Measurements from ENCODE around the gene CAMK2B.

CAMK2B gene

GRCh38 chr7:44276571-44277221 lies 48.7 kb downstream of the CAMK2B start:
- H3K4me3 ChIP-seq (ENCODE audit: low read depth, low read length): no peak overlapping the region
- no peak for DNase-seq (ENCODE audit: low read depth)
- TF ChIP-seq CTCF (IDR thresholded peaks at IDR 0.05; ENCODE audit: control insufficient read depth, extremely low read depth, insufficient read depth): no peak

- TF ChIP-seq CTCF (IDR thresholded peaks at IDR 0.05; ENCODE audit: control insufficient read depth, extremely low read depth, insufficient read depth): no peak
- no peak for DNase-seq (ENCODE audit: low read depth)
- no peak overlapping the region for H3K4me3 ChIP-seq (ENCODE audit: low read depth, low read length)
Measured at GRCh38 chr7:44275957-44276570, 49.3 kb downstream of the CAMK2B start.

DNA sequence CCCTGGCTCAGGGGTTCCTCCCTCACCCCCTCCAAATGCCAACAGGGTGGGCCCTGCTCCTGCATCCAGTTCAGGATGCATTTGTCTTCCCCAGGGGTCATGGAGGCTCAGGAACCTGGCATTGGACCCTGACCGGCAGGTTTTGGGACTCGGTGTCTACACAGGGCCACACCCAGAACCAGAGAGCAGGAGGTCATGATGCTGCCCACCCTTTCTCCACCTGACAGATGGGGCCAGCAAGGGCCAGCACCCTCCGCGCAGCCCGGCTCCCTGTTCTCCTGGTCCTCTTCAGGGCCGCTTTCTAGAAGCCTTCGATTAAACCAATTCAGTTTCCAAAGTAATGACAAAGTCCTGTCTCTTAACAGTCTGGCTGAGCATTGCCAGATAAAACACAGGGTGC lies 50.2 kb downstream of the CAMK2B start:
- H3K4me3 ChIP-seq (ENCODE audit: low read depth, low read length): no peak overlapping the region
- no peak for TF ChIP-seq CTCF (IDR thresholded peaks at IDR 0.05; ENCODE audit: control insufficient read depth, extremely low read depth, insufficient read depth)
- DNase-seq (ENCODE audit: low read depth): no peak

GRCh38 chr7:44274623-44274975 lies 50.8 kb downstream of the CAMK2B start:
- no peak for DNase-seq (ENCODE audit: low read depth)
- H3K4me3 ChIP-seq (ENCODE audit: low read depth, low read length): no peak overlapping the region
- no peak for TF ChIP-seq CTCF (IDR thresholded peaks at IDR 0.05; ENCODE audit: control insufficient read depth, extremely low read depth, insufficient read depth)

DNA sequence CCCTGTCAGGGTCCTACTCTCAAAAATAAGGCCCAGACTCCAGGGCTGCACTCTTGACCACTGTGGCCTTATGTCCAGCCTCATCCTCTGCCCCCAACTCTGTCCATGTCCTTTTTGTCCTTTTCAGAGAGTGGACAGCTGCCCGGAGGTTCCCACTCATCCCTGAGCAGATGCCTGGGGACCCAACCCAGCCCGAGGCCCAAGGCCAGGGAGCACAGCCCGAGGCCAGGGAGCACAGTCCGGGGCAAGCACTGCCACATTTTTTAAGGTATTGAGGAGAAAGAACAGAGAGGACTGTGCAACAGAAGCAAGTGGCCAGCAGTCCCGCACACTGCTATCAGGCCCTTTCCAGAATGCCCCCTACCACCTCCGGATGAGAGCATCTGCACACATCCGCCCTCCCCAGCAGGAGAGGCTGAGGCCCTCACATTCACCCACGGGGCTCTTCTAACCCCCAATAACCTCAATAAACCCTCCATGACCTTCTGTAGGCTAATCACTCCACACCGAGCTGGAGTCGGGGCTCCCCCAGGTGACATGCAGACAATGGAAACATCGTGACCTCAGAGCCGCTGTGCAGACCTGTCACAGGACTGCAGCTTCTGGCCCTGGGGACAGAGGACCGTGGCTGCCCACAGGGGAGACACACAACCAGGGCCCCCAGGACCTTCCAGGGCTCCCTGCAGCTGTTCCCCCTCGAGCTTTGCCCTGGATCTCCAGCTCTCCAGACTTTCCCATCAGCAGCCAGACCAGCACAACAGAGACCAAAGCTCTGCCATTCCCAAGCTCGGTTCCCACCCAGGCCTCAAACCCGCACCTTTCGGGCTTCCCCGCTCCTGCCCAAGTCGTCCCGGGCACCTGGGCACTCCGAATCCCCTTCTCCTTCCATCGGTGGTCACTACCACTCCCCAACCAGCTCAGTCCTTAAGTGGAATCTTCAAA lies 51.4 kb downstream of the CAMK2B start:
- no peak for DNase-seq (ENCODE audit: low read depth)
- no peak for TF ChIP-seq CTCF (IDR thresholded peaks at IDR 0.05; ENCODE audit: control insufficient read depth, extremely low read depth, insufficient read depth)
- no peak overlapping the region for H3K4me3 ChIP-seq (ENCODE audit: low read depth, low read length)

DNA sequence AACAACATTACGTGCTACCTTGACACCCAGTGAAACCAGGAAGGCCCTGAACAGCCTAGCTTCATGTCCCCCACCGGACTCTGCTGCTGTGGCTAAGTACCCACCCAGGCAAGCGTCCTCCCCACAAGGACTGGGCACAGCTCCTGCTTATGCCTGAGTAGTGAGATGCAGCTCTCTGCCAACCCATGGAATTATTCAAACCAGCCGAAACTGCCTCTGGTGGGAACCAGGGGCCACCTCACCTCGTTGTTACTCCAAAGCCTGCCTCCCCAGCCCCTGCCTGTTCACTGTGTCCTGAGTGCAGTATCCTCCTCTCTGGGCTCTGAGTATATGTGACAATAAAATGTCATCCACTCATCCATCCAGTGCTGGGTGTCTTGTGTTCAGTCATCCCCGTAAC lies 52.4 kb downstream of the CAMK2B start:
- TF ChIP-seq CTCF (IDR thresholded peaks at IDR 0.05; ENCODE audit: control insufficient read depth, extremely low read depth, insufficient read depth): no peak
- DNase-seq (ENCODE audit: low read depth): no peak
- H3K4me3 ChIP-seq (ENCODE audit: low read depth, low read length): no peak overlapping the region
